ENCODE data around the gene PGR.
"Not testable (repeated sequence)": the region's sequence is repeated elsewhere in the genome, so short reads cannot be mapped to it uniquely, and the experiment has no call there.

Gene PGR

DNA sequence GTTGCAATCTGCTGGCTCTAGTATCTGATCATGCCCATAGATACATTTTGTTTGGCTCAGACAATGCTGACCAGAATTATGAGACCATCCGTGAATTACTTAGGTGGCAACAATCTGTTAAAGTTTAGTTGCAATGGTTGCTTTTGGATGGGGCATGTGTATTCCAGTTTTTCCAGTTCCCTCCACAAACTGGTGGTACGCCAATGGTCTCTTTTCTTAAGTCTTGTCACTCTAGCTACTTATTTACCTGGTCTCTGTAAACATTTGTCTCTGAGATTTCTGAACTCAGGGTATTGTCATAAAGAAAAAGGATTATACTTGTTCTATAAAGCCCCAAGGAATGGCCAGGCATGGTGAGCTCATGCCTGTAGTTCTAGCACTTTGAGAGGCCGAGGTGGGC is 65.9 kb downstream of the PGR start:
- DNase-seq, result no peak

DNA sequence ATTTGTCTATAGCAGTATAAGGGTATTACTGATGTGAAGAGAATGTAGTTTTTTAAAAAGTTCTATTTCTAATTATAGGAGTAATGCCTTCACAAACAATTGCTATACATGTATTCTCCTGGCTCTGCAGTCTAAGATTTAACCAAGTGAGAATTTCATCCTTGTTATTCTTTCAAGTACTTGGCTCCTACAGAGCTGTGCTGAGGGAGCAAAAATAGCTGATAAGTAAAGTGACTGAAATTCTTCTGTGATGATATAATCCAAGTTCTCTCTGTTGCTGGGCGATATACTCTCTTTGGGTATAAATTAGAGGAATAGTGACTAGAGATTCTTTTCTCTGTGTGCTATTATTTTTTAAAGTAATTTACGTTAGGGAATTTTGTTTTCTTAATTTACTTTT is 68.0 kb downstream of the PGR start:
- DNase-seq, result no peak

DNA sequence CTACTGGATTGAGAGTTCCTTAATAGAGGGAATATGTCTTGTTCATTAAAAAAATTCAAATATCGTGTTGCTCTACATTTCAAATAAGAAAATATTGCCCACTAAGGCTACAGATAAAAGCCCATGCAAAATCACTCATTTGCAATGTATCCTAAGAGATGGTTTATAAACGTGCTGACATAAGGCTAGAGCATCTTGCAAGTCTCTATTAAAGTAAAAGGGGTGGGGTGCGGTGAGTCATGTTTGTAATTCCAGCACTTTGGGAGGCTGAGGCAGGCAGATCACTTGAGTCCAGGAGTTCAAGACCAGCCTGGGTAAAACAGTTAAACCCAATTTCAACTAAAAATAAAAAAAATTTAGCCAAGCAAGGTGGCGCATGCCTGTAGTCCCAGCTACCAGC is 70.3 kb downstream of the PGR start:
- DNase-seq, result no peak

GRCh38 chr11:101053492-101053891 is 76.1 kb downstream of the PGR start:
- no peak for DNase-seq

GRCh38 chr11:101051677-101052076 is 77.9 kb downstream of the PGR start:
- DNase-seq, result no peak

DNA sequence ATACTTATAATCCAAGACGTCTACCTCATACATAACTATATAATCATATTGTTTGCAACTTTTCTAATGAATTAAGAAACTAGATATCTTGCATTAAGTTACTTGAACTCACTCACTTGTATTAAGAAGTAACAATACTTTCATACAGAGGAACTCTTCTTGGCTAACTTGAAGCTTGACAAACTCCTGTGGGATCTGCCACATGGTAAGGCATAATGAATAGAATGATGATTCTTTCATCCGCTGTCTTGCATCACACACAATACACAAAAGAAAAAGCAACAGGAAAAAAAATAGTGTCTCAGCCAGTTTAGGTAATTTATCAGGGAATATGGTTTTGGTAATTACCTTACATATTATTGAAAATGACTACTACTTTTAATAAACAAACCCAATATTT is 79.8 kb downstream of the PGR start:
- no peak for DNase-seq

DNA sequence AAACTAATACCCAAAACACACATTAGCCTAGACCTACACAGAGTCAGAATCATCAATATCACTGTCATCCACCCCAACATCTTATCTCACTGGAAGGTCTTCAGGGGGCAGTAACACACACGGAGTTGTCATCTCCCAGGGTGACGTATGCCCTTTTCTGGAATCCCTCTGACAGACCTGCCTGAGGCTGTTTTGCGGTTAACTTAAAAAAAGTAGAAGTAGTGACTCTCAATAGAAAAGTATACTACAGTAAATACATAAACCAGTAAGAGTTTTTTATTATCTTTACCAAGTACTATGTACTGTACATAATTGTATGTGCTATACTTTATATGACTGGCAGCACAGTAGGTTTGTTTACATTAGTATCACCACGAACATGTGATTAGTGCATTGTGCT is 80.5 kb downstream of the PGR start:
- no peak for DNase-seq

GRCh38 chr11:101048479-101048878 is 81.1 kb downstream of the PGR start:
- DNase-seq, result no peak

DNA sequence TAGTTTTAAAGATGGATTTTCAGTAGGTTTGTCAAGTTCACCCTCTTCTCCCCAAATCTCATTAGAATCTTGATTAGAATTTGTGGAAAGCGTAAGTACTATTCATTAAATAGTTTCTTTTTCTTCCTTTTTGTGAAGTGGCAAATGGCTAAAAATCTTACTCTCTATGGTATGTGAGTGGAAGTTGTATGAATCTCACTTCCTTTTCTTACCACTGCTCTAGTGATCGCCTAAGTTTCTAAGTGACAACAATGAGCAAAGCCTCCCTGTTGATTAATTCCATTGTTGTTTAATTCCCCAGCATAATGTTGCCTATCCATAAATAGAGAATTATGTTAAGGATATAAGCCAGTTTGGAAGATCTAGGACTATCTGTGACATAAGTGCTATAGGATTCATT is 82.7 kb downstream of the PGR start:
- no peak for DNase-seq

GRCh38 chr11:101045415-101045814 is 84.2 kb downstream of the PGR start:
- no peak for DNase-seq

DNA sequence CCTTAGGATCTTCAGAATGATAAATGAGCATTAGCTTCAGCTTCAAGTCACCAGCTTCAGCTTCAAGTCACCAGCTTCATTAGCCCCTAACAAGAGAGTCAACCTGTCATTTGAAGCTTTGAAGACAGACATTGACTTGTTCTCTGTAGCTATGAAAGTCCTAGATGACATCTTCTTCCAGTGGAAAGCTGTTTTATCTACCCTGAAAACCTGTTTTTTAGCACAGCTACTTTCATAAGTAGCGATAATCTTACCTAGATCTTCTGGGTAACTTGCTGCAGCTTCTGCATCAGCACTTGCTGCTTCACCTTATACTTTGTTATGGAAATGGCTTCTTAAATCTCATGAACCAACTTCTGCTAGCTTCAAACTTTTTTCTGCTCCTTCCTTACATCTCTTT is 85.7 kb downstream of the PGR start:
- no peak for DNase-seq

DNA sequence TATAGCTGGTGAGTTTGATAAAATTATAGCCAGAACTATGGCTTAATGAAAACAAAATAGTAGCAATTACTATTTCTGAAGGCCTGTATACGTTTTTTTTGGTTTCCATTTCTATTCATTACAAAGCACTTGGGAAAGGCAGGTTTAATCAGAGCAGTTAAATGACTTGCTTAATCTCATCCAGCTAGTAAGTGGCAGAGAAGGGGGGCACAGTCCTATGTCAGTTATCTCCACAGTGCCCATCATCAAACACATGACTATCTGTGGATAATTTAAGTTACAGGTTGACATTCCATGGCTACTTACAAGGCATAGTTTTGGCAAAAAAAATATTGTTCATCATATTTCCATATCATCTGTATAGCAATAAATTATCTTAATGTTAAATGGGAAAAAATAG is 93.7 kb downstream of the PGR start:
- no peak for DNase-seq

- no peak for DNase-seq
Measured at GRCh38 chr11:101034076-101034475, 95.5 kb downstream of the PGR start.

DNA sequence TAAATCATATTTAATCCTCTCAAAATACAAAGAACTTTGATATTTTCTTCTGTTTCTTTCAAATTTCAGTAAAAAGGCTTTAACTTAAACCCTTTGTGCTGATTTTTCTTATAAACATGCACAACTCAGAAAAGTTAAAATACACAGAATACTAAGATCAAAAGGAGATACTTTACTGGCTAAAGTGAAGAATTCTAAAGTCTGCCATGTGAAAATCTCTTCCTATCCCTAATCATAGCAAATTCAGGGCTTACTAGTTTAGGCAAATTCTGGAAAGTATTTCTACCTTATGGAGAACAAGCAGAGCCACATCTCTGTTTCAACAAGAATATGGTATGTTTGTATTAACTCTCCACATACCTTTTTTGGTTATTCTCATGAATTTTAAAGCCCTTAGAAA is 96.6 kb downstream of the PGR start:
- DNase-seq, result no peak

DNA sequence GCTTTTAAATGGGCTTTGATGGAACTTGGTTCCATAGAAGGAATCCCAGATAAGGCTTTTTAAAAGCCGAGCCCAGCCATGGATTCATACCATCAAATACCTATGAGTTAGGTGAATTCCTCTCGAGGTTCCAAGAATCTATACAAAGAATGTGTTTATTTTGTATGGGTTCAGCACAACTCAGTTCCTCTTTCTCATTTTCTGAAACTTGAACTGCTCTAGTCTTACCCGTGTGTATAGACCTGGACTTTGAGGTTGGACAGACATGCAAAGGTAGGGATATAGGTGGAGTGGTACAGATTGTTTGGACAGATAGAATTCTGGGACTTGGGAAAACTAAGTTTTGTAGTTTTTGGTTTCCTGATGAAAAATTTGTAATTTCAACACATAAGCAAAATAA is 97.9 kb downstream of the PGR start:
- no peak for DNase-seq

DNA sequence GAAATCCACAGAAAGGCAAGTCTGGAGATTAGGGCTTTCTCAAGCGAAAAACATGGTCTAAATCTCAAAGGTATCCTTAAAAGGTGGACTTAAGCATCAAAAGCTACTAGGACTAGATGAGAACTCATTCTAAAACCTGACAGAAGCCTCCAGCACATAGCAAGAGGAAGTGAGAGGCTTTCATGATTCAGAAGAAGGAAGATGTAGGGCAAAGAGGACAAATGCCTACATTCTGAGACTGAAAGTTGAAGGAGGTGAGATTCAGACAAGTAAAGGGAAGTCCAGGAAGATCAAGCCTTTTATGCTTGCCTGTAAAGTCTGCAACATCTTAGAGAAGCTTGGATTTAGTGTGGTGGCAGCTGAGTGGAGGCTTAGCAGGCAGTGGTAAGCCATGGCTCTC is 98.9 kb downstream of the PGR start:
- DNase-seq, result no peak

- DNase-seq, result no peak
Measured at GRCh38 chr11:101030015-101030414, 99.6 kb downstream of the PGR start.

GRCh38 chr11:101028644-101029043 is 101.0 kb downstream of the PGR start:
- no peak for DNase-seq

GRCh38 chr11:101022256-101022655 is 107.4 kb downstream of the PGR start:
- no peak for DNase-seq

DNA sequence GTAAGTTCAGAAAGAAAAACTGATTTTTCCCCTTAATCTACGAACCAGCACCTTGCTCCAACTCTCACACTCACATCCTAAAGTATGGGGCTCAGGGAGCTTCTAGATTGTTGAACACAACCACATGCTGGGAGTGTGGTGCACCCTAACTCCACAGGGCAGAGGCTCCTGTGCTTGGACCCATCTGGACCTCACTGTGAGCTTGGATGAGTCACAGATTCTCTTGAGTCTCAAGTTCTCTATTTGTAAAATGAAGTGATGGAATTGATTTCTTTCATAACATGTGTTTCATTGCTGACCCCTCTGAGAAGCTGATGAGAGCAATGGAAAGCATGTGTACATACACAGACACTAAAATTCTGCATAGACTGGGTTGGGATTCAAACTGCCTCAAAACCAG is 109.7 kb downstream of the PGR start:
- DNase-seq, result no peak

DNA sequence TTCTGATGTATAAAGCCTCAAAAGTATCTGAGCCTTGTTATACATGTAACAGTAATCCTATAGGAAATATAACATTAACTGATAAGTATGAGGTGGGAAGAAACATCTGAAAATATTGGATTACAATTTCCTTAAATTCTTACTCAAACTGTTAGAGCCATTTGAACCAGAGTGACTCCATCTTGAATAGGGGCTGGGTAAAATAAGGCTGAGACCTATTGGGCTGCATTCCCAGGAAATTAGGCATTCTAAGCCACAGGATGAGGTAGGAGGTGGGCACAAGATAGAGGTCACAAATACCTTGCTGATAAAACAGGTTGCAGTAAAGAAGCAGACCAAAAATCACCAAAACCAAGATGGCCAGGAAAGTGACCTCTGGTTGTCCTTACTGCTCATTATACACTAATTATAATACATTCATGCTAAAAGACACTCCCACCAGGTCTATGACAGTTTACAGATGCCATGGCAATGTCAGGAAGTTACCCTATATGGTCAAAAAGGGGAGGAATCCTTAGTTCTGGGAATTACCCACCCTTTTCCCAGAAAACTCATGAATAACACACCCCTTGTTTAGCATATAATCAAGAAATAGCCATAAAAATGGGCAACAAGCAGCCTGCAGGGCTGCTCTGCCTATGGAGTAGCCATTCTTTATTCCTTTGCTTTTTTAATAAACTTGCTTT is 114.9 kb downstream of the PGR start:
- no peak for DNase-seq

GRCh38 chr11:101013702-101014101 is 115.9 kb downstream of the PGR start:
- DNase-seq, result not testable (repeated sequence)

DNA sequence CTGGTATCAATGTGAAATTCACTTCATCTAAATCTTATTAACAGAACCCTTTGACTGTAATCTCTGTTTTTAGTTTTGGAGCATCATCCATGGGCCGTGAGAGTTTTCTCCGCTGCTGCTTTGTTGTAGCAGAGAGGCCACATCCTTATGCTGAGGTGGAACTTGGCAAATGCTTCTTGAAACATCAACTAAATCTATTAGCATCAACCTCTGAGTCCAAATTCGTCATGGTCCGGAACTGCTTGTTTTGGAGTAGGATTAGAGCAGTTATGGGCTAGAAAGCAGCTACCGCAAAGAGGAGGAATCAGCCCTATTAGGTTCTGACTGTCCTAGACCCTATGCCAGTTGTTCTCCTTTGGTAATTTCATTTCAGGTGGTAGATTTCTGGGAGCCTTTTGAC is 117.7 kb downstream of the PGR start:
- no peak for DNase-seq

DNA sequence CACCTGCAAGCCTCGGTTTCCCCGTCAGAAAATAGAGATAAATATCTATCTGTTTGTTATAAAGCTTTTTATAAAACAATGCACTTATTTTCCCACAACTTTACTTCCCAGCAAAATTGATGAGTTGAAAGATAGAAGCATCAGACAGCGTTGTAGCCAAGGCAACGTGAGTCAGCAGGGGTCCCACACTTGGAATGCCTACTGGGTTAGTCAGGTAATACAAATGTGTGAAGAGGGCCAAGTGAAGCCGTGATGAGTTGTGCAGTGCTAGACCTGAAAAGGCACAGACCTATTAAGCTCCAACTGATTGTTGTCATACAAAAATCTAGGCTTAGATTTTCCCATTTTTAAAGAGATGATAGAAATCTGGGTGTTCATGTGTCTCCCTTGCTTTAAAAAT is 118.7 kb downstream of the PGR start:
- no peak for DNase-seq

DNA sequence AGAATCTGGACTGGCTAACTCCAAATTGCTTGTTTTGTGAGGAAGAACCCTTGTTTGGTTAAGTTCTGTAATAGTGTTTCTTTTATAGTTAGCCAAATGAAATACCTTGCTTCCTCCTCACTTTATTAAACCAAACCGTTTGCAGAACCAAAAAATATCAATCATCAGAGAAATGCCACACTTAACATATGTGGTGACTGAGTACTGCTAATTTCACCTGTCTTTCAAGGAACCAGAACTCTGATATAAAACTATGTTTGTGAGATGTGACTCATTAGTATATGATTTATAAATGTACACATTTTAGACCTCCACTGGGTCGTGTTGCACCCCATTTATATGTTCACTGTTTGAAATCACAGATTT is 119.9 kb downstream of the PGR start:
- no peak for DNase-seq

Measured in CD4-positive, alpha-beta T cell treated with Interleukin-4 for 4 hours (primary cell).